WI38 (cell line): ENCODE data around the gene TMEM19.
"Not testable (repeated sequence)": the region's sequence is repeated elsewhere in the genome, so short reads cannot be mapped to it uniquely, and the experiment has no call there.

Experiments used
- H3K4me3 ChIP-seq: 2 replicates; pipeline ENCODE4 v1.5.1; 2011; ENCODE audit warnings: low read depth, mild to moderate bottlenecking, control low read depth, low read length
- CTCF ChIP-seq: IDR thresholded peaks from 2 replicates; pipeline ENCODE4 v1.5.1; 2012; ENCODE audit warnings: low read depth, mild to moderate bottlenecking, control low read depth, low read length

TMEM19 gene

GRCh38 chr12:71694099-71694820 is 8.4 kb downstream of the TMEM19 start:
- TF ChIP-seq CTCF: no peak
- no peak overlapping the region for H3K4me3 ChIP-seq

GRCh38 chr12:71695782-71696181 is 9.9 kb downstream of the TMEM19 start:
- no peak for TF ChIP-seq CTCF
- H3K4me3 ChIP-seq: no peak overlapping the region

GRCh38 chr12:71702181-71702580 is 16.3 kb downstream of the TMEM19 start:
- not testable (repeated sequence) for H3K4me3 ChIP-seq

- no peak for TF ChIP-seq CTCF
- H3K4me3 ChIP-seq: no peak overlapping the region
Measured at GRCh38 chr12:71702590-71702989, 16.7 kb downstream of the TMEM19 start.

GRCh38 chr12:71703206-71703605 is 17.3 kb downstream of the TMEM19 start:
- H3K4me3 ChIP-seq: no peak overlapping the region
- TF ChIP-seq CTCF: no peak

GRCh38 chr12:71704920-71705319 is 19.0 kb downstream of the TMEM19 start:
- TF ChIP-seq CTCF: no peak

GRCh38 chr12:71708658-71709057 is 22.8 kb downstream of the TMEM19 start:
- no peak overlapping the region for H3K4me3 ChIP-seq
- TF ChIP-seq CTCF: no peak

More at GRCh38 chr12:71704920-71705319, 19.0 kb downstream of the TMEM19 start:
- H3K4me3 ChIP-seq: no peak overlapping the region
